HCT116 (cell line): ENCODE results near the gene TACC2. TPM values are rescaled to one million over a fixed set of nuclear protein-coding genes. Genes with fewer than 3 reads are reported as not detected.

ENCODE experiments used
- ATAC-seq: fragments of 200-7000 bp; cut with Tn5 transposase; 2 replicates; pipeline ENCODE4 v1.9.1; 2020; ENCODE audit warnings: mild to moderate bottlenecking, moderate library complexity
- BruUV-seq: library from RNA; stranded (reverse); fragments of 400-500 nt; replicated peaks from 2 replicates; lab custom pipeline; 2021; lab: Mats Ljungman, UMichigan
- CTCF ChIA-PET: fragments of 300-600 bp; sonication (Branson Sonifier 250); formaldehyde crosslinking; loops from one replicate; lab custom pipeline; 2021; ENCODE audit warnings: antibody characterized with exemption; lab: Charles Lee
- POLR2A ChIA-PET: fragments of 300-600, 350-600 bp; sonication (Branson Sonifier 250); formaldehyde crosslinking; loops from one replicate; lab custom pipeline; 2021; ENCODE audit warnings: antibody characterized with exemption; lab: Charles Lee
- RAD21 ChIA-PET, 2 experiments: fragments of 300-600 bp; sonication (Branson Sonifier 250); formaldehyde crosslinking; loops; one replicate each; lab custom pipeline; 2023; ENCODE audit warnings: low total read pairs in 2 of 2; ENCODE audit not compliant: uncharacterized antibody in 2 of 2, unreplicated experiment in 2 of 2, low non-redundant PET in 1 of 2; lab: Charles Lee
- DNase-seq: peaks from one replicate; pipeline ENCODE4 v3.0.0-alpha.2; 2010; ENCODE audit warnings: low read depth, low spot score
- H2AFZ ChIP-seq: fragments of 200-600 bp; shearing (Covaris generic), sonication (generic); 2 replicates; pipeline ENCODE4 v1.6.1; 2017; ENCODE audit warnings: low read depth, mixed run types, mixed read lengths, antibody characterized with exemption, low read length; ENCODE audit not compliant: poor library complexity, severe bottlenecking
- H3K27ac ChIP-seq: 2 replicates; pipeline ENCODE4 v1.5.1; 2012; ENCODE audit warnings: low read depth, low read length
- H3K27me3 ChIP-seq: fragments of 200-600 bp; sonication (generic); 2 replicates; pipeline ENCODE4 v1.6.1; 2016; ENCODE audit warnings: mixed run types, low read length, mixed read lengths; ENCODE audit not compliant: insufficient read depth
- H3K36me3 ChIP-seq, 2 experiments: fragments of 200-500 bp in 1 of 2; fragments of 200-600 bp in 1 of 2; sonication (Bioruptor generic) in 1 of 2; sonication (generic) in 1 of 2; 2 replicates each; pipeline versions ENCODE4 v1.5.1 to v1.6.1; 2014 to 2016; ENCODE audit warnings: low read length in 2 of 2, inconsistent platforms in 1 of 2, mixed read lengths in 1 of 2, mixed run types in 1 of 2; ENCODE audit not compliant: insufficient read depth in 2 of 2, control insufficient read depth in 1 of 2
- H3K4me1 ChIP-seq, 2 experiments: fragments of 200-600 bp in 1 of 2; sonication (generic) in 1 of 2; 2 replicates each; pipeline versions ENCODE4 v1.5.1 to v1.6.1; 2012 to 2017; ENCODE audit warnings: low read length in 2 of 2, inconsistent platforms in 1 of 2, mild to moderate bottlenecking in 1 of 2, mixed read lengths in 1 of 2, mixed run types in 1 of 2, moderate library complexity in 1 of 2; ENCODE audit not compliant: insufficient read depth in 2 of 2, control insufficient read depth in 1 of 2
- H3K4me2 ChIP-seq: fragments of 200-600 bp; sonication (generic); 2 replicates; pipeline ENCODE4 v1.6.1; 2017; ENCODE audit warnings: mixed run types, low read length, mixed read lengths
- H3K4me3 ChIP-seq, 2 experiments: fragments of 200-600 bp in 1 of 2; sonication (generic) in 1 of 2; replicated peaks in 1 of 2; 2 replicates each; pipeline ENCODE4 v1.5.1; 2011 to 2016; ENCODE audit warnings: low read length in 2 of 2, control low read depth in 1 of 2, low read depth in 1 of 2, mild to moderate bottlenecking in 1 of 2, mixed read lengths in 1 of 2, mixed run types in 1 of 2
- H3K79me2 ChIP-seq: fragments of 200-600 bp; sonication (generic); 2 replicates; pipeline ENCODE4 v1.6.1; 2017; ENCODE audit warnings: mild to moderate bottlenecking, mixed run types, low read length, moderate library complexity, mixed read lengths; ENCODE audit not compliant: insufficient read depth
- H3K9ac ChIP-seq: fragments of 200-600 bp; sonication (generic); 2 replicates; pipeline ENCODE4 v1.6.1; 2016; ENCODE audit warnings: low read length, mixed read lengths
- H3K9me2 ChIP-seq: fragments of 200-600 bp; sonication (generic), shearing (Covaris generic); 2 replicates; pipeline ENCODE4 v1.6.1; 2017; ENCODE audit warnings: mixed run types, mild to moderate bottlenecking, moderate library complexity; ENCODE audit not compliant: insufficient read depth
- H3K9me3 ChIP-seq, 2 experiments: fragments of 200-500 bp in 1 of 2; fragments of 200-600 bp in 1 of 2; sonication (Bioruptor generic) in 1 of 2; sonication (generic) in 1 of 2; 2 replicates each; pipeline ENCODE4 v1.6.1; 2014 to 2017; ENCODE audit warnings: low read length in 2 of 2, mixed read lengths in 2 of 2, inconsistent platforms in 1 of 2, low read depth in 1 of 2, mild to moderate bottlenecking in 1 of 2, mixed run types in 1 of 2, moderate library complexity in 1 of 2; ENCODE audit not compliant: control insufficient read depth in 1 of 2, insufficient read depth in 1 of 2
- H4K20me1 ChIP-seq: fragments of 200-600 bp; sonication (generic), shearing (Covaris generic); 2 replicates; pipeline ENCODE4 v1.6.1; 2017; ENCODE audit warnings: mixed run types, mild to moderate bottlenecking, moderate library complexity; ENCODE audit not compliant: insufficient read depth
- ATF3 ChIP-seq: IDR thresholded peaks from 2 replicates; pipeline ENCODE4 v1.6.1; 2012
- EGR1 ChIP-seq: IDR thresholded peaks from 2 replicates; pipeline ENCODE4 v1.6.1; 2012; ENCODE audit warnings: low read depth
- ELF1 ChIP-seq: IDR thresholded peaks from 2 replicates; pipeline ENCODE4 v1.6.1; 2012; ENCODE audit warnings: low read depth, borderline replicate concordance
- EZH2 ChIP-seq: fragments of 200-600 bp; sonication (generic); IDR thresholded peaks from 2 replicates; pipeline ENCODE4 v1.6.1; 2017; ENCODE audit warnings: antibody characterized with exemption, mixed run types
- FOSL1 ChIP-seq: IDR thresholded peaks from 2 replicates; pipeline ENCODE4 v1.6.1; 2012; ENCODE audit warnings: low read depth
- MAX ChIP-seq: IDR thresholded peaks from 2 replicates; pipeline ENCODE4 v1.6.1; 2012
- POLR2AphosphoS5 ChIP-seq: IDR thresholded peaks from 2 replicates; pipeline ENCODE4 v1.6.1; 2011; ENCODE audit warnings: mild to moderate bottlenecking, low read depth, low read length, moderate library complexity
- SIN3A ChIP-seq: IDR thresholded peaks from 2 replicates; pipeline ENCODE4 v1.6.1; 2012; ENCODE audit warnings: low read depth
- SP1 ChIP-seq: IDR thresholded peaks from 2 replicates; pipeline ENCODE4 v1.6.1; 2012; ENCODE audit warnings: low read depth
- YY1 ChIP-seq: IDR thresholded peaks from 2 replicates; pipeline ENCODE4 v1.6.1; 2011; ENCODE audit warnings: low read length, low read depth, moderate library complexity, mild to moderate bottlenecking; ENCODE audit not compliant: insufficient replicate concordance; ENCODE audit errors: extremely low read depth
- intact Hi-C: fragments of 100-400 bp; cut with micrococcal nuclease; formaldehyde crosslinking; loops from 2 replicates; pipeline ENCODE4 v1.10.0; 2022
- total RNA-seq: library from RNA; stranded (reverse); gene quantifications from one replicate; pipeline ENCODE4 v1.2.1, GENCODE V29; 2021; ENCODE audit not compliant: unreplicated experiment

The TACC2 gene
- total RNA-seq, 1 experiment from 2014 or later, result 38.6 TPM

DNA sequence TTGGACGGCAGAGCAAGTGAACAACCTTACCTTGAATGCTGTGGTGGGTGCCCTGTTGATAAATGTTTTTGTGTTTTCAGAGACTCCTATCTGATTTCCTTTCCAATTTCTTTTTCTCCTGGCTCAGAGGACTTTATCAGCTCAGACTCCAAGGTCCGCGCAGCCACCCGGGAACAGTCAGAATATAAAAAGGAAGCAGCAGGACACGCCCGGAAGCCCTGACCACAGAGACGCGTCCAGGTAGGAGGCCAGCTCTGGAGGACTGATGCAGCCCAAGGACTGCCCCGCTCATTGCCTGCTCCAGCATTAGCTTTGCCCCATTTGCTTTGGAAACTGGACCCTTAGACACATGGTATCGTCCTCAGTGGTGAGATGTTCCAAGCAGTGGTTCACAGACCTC lies 61.3 kb downstream of the TACC2 start (continued):
- no peak for TF ChIP-seq FOSL1
- TF ChIP-seq SP1, result no peak
- no peak for TF ChIP-seq MAX
- TF ChIP-seq POLR2AphosphoS5, result no peak
- no peak for TF ChIP-seq ATF3

GRCh38 chr10:122050811-122051210 lies 61.8 kb downstream of the TACC2 start:
- Histone ChIP-seq H3K79me2 (no peaks in the 10 kb centered on the region), H4K20me1 (no peaks in the 10 kb centered on the region), H3K27ac (no peak overlapping the region), H3K9ac (no peak overlapping the region), H3K36me3 (no peaks in the 10 kb centered on the region), H3K4me3 (no peak overlapping the region), H2AFZ (no peak overlapping the region), H3K27me3 (no peaks in the 10 kb centered on the region), H3K9me2 (no peaks in the 10 kb centered on the region), H3K4me1 (peaks cover 7 to 11% of the 10 kb centered on the region in 2 experiments), H3K9me3 (no peaks in the 10 kb centered on the region), H3K4me2 (no peak overlapping the region)
- intact Hi-C loops, result loop anchor here (5.0 kb wide), 1 partner anchor 216 kb away; no protein-coding TSS in a partner anchor
- no peak for ATAC-seq
- BruUV-seq, result no TSS peak
- ChIA-PET POLR2A (interaction anchor here (1.6 kb wide), 1 partner anchor 13 kb away, joined by 5 read pairs; no protein-coding TSS in a partner anchor), CTCF (interaction anchor here (1.4 to 2.8 kb wide), 3 partner anchors 8 to 13 kb away, joined by 6 to 27 read pairs (median 9); no protein-coding TSS in a partner anchor), RAD21 (no interaction called here)
- DNase-seq, result no peak
- TF ChIP-seq YY1 (no peak), ELF1 (no peak), SP1 (no peak), SIN3A (no peak), EZH2 (no peak), EGR1 (no peak)
